Gastrocnemius medialis (tissue), 4 donors: ENCODE results near the gene CALN1.

Source experiments
- POLR2A ChIP-seq, 2 donors: fragments of 450-650 bp; IDR thresholded peaks; one replicate each; pipeline ENCODE4 v1.6.1; 2017; ENCODE audit warnings: antibody characterized with exemption in 2 of 2, mild to moderate bottlenecking in 2 of 2, moderate library complexity in 2 of 2
- TF ChIP-seq, protein P1 (sequence below), 5 experiments: fragments of 450-650 bp in 3 of 5; fragments of 200-600 bp in 2 of 5; sonication (generic) in 2 of 5; IDR thresholded peaks in 4 of 5; conservative IDR thresholded peaks in 1 of 5; 1 replicate in 4 of 5; 2 replicates in 1 of 5; pipeline ENCODE4 v1.5.1; 2016 to 2019; ENCODE audit warnings: antibody characterized with exemption in 5 of 5, mild to moderate bottlenecking in 3 of 5, moderate library complexity in 3 of 5

DNA sequence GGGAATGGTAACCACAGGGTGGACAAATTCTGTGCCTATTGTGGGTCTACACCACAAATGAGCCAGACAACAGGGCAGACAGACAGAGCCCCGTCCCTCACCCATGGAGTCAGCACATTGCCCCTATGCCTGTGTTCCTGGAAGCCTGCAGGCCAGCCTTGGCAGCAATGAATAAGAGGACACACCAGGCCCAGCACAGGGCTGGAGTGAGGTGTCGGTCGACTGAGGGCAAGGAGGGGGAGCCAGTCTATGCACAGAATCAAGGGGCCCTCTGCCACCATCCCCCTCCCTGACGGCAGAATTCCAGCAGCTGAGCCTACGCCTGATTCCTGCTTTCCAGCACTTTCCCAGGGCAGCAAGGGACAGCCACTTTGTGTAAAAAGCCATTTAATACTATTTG lies 98.2 kb downstream of the CALN1 start:
- TF ChIP-seq, protein P1, sequence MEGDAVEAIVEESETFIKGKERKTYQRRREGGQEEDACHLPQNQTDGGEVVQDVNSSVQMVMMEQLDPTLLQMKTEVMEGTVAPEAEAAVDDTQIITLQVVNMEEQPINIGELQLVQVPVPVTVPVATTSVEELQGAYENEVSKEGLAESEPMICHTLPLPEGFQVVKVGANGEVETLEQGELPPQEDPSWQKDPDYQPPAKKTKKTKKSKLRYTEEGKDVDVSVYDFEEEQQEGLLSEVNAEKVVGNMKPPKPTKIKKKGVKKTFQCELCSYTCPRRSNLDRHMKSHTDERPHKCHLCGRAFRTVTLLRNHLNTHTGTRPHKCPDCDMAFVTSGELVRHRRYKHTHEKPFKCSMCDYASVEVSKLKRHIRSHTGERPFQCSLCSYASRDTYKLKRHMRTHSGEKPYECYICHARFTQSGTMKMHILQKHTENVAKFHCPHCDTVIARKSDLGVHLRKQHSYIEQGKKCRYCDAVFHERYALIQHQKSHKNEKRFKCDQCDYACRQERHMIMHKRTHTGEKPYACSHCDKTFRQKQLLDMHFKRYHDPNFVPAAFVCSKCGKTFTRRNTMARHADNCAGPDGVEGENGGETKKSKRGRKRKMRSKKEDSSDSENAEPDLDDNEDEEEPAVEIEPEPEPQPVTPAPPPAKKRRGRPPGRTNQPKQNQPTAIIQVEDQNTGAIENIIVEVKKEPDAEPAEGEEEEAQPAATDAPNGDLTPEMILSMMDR (IDR thresholded peaks at IDR 0.05 in 4 of 5, conservative IDR thresholded peaks at IDR 0.05 in 1 of 5), result no peak
- TF ChIP-seq POLR2A (IDR thresholded peaks at IDR 0.05), result no peak
